Activated T-cell treated with anti-CD3 and anti-CD28 coated beads, Interleukin-2, amount 50 U/mL, for 48 hours (primary cell): Measurements from ENCODE around the gene KCNE1.
A peak's percentile ranks its signal among the peaks of the same experiment; 100 is the strongest.
"Not testable (repeated sequence)": the region's sequence is repeated elsewhere in the genome, so short reads cannot be mapped to it uniquely, and the experiment has no call there.

Source experiments
- DNase-seq, 2 experiments: peaks; one replicate each; pipeline ENCODE4 v3.0.0-alpha.2; 2020

Gene KCNE1

GRCh38 chr21:34511787-34512455 lies at the start of gene KCNE1:
TSS of gene KCNE1 (minus strand) at chr21:34512210. CDS start at chr21:34449634, 62,576 bp downstream.
- no peak for DNase-seq

DNA sequence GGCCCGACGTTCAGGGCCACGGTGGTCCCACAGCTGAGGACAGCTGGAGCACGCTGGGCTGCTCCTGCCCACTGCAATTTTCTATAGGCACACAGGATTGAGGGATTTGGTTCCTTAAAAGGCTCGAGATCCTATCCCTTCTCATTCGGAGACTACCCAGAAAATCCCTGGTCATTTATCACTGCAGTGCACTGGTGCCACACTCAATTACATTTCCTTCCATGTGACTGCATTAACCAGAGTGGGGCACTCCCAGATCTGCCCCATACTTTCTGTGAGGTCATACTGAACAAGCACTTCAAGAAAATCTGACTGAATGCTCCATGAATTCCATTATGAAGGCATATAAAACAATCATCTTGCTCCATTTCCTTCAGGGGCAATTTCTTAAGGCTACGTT lies 49.8 kb upstream of the KCNE1 start:
- DNase-seq: no peak

DNA sequence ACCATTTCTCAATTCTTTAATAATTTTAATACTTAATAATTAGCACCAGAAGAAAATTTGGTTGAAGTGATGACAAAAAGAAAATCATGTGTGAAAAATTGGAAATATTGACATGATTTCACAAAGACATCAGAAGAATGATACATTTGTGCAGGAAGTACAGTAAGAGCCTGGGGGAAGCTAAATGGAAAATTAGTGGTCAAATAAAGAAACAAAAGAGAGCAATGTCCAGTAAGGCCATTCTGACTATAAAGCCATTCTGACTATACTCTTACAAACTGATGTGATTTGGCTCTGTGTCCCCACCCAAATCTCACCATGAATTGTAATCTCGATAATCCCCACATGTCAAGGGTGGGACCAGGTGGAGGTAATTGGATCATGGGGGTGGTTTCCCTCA lies 48.6 kb upstream of the KCNE1 start:
- DNase-seq: no peak

GRCh38 chr21:34560021-34560420 lies 48.0 kb upstream of the KCNE1 start:
- no peak for DNase-seq

- no peak for DNase-seq
These were observed 47.1 kb upstream of the KCNE1 start for GRCh38 chr21:34559089-34559631.

- no peak for DNase-seq
These were observed 46.2 kb upstream of the KCNE1 start for GRCh38 chr21:34558166-34558565.

GRCh38 chr21:34557261-34557660 lies 45.3 kb upstream of the KCNE1 start:
- DNase-seq: no peak

- DNase-seq: not testable (repeated sequence)
These were observed 42.7 kb upstream of the KCNE1 start for GRCh38 chr21:34554670-34555069.

DNA sequence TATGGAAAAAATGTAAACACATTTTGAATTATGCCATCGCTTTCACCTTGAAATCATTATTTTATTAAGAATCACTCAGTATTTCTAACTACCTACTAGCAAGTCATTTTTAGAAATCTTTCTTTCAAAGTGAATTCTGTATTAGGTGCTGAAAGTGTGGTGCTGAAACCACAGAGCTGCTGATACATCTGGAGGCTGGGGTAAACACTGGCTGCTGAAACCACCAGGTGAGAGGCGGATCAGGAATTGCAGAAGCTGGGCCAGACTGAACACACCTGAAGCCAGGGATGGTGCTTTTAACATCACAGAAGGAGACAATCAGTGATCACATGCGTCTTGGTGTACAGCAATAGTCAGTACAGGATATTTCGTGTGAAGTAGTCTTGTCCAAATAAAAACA lies 42.2 kb upstream of the KCNE1 start:
- no peak for DNase-seq

- DNase-seq: no peak
These were observed 41.3 kb upstream of the KCNE1 start for GRCh38 chr21:34553151-34553952.

- no peak for DNase-seq
These were observed 40.5 kb upstream of the KCNE1 start for GRCh38 chr21:34552360-34553098.

- DNase-seq: no peak
These were observed 38.3 kb upstream of the KCNE1 start for GRCh38 chr21:34550182-34550799.

DNA sequence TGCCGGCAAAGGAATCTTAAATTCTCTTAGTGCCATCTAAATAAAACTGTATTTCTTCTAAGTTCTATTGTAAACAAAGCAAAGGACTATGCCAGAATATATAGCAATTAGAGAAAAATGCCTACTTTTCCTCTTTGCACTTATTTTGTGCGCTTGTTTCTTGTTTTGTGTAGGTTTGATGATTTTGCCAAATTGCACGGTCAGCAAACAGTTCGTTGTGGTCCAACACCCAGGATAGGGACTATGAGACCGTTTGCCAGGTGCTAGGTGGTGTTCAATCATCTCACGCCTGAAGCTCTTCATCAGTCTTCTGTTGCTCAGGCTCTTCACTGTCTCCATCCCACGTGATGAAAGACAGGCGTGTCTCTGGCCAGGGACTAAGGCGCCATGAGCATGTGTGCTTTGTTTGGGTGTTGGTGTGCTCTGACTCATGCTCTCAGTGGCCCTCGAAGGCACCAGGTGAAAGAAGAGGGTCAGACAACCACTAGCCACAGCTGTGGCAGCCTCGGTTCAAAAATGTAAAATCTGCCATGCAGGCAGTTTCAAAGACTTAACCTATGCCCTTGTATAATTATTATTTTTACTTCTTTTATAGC lies 36.9 kb upstream of the KCNE1 start:
- no peak for DNase-seq

GRCh38 chr21:34546542-34546941 lies 34.5 kb upstream of the KCNE1 start:
- DNase-seq: no peak

GRCh38 chr21:34545079-34545884 lies 33.3 kb upstream of the KCNE1 start:
- peak; percentile 49 to 52 for DNase-seq

GRCh38 chr21:34544032-34544496 lies 32.1 kb upstream of the KCNE1 start:
- DNase-seq: peak; percentile 60 to 63

DNA sequence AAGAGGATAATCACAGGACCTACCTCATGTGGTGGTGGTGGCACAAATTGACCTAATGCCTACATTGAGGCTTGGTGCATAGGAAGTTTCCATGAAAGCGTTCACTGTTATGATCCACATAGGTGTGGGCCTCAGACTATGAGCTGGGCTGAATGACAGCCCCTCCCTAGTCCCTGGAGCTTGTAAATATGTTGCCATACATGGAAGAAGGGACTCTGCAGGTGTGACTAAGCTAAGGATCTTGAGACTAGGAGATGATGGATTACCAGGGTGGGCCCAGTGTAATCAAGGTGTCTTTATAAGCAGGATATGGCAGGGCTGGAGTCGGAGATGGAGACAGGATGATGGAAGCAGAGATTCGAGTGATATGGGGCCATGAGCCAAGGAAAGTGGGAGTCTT lies 31.0 kb upstream of the KCNE1 start:
- DNase-seq: no peak

DNA sequence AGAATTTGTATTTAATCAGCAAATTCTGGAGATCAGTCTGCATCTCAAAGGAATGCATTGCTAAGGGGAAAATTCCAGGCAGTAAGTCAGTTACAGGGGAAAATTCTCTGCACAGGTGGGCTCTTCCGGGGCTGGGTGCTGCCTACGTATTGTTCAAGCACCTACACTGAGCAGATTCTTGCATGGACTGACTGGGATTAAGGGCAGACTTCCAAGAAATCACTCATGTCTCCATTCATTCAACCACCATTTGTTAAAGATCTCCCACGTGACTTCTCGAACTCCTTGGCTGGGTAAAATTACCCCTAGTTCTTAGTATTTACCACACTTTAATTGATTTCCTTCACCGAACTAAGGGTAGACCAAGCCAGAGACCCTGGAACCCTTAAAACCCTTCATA lies 28.2 kb upstream of the KCNE1 start:
- DNase-seq: no peak

DNA sequence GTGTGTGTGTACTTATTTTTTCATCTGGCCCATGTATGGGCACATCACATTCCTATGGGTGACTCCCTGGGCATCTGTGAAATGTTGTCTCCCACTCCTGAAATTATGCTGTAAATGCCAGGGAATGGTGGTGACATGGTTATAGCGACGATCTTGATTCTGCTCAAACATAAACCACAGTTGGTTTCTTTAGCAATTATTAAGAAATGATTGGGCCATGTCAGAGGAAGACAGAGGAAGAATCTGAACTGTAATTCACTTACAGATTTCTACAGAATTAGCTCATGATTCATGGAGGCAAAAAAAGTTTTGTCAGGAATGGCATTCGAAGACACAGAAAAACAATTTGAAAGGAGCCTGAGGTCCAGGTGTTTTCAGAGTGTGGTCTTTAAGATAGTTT lies 25.8 kb upstream of the KCNE1 start:
- DNase-seq: no peak

- no peak for DNase-seq
These were observed 24.8 kb upstream of the KCNE1 start for GRCh38 chr21:34536820-34537219.

GRCh38 chr21:34536311-34536710 lies 24.3 kb upstream of the KCNE1 start:
- no peak for DNase-seq

GRCh38 chr21:34535886-34536285 lies 23.9 kb upstream of the KCNE1 start:
- no peak for DNase-seq
